Activated B cell treated with CpG ODN at 0.5 μM for 24 hours (primary cell): ENCODE data around the gene ABCB7. TPM values are rescaled to one million over a fixed set of nuclear protein-coding genes. Genes with fewer than 3 reads are reported as not detected.

Experiments used
- ATAC-seq: fragments of 200-7000 bp; cut with Tn5 transposase; one replicate; pipeline ENCODE4 v1.10.0; 2021; ENCODE audit warnings: low read depth, mild to moderate bottlenecking, moderate library complexity
- CTCF ChIA-PET: fragments of 350-600 bp; sonication (Branson Sonifier 250); formaldehyde crosslinking; loops from one replicate; lab custom pipeline; 2021; ENCODE audit warnings: antibody characterized with exemption; lab: Charles Lee
- POLR2A ChIA-PET: fragments of 350-600 bp; sonication (Branson Sonifier 250); formaldehyde crosslinking; loops from one replicate; lab custom pipeline; 2021; ENCODE audit warnings: antibody characterized with exemption; lab: Charles Lee
- DNase-seq: peaks from one replicate; pipeline ENCODE4 v3.0.0; 2022
- H3K27ac Mint-ChIP-seq: one replicate; pipeline ENCODE4 v1.8.0; 2020; ENCODE audit warnings: mixed read lengths
- H3K27me3 Mint-ChIP-seq: one replicate; pipeline ENCODE4 v1.8.0; 2021; ENCODE audit warnings: mixed read lengths
- H3K36me3 Mint-ChIP-seq: one replicate; pipeline ENCODE4 v1.8.0; 2021; ENCODE audit warnings: low read depth, mixed read lengths
- H3K4me1 Mint-ChIP-seq: one replicate; pipeline ENCODE4 v1.8.0; 2021; ENCODE audit warnings: mixed read lengths
- H3K4me3 Mint-ChIP-seq: one replicate; pipeline ENCODE4 v1.8.0; 2020; ENCODE audit warnings: mild to moderate bottlenecking, mixed read lengths
- H3K9me3 Mint-ChIP-seq: one replicate; pipeline ENCODE4 v1.8.0; 2020; ENCODE audit warnings: mixed read lengths
- intact Hi-C: fragments of 100-400 bp; cut with micrococcal nuclease; formaldehyde crosslinking; loops from one replicate; pipeline ENCODE4 v1.15.1; 2024
- total RNA-seq: library from RNA; stranded (reverse); gene quantifications from 2 replicates; pipeline ENCODE4 v1.2.3, GENCODE V29; 2022
- TF ChIP-seq, protein P1 (sequence below): fragments of 200-600 bp; IDR thresholded peaks from one replicate; pipeline ENCODE4 v1.8.0; 2022; ENCODE audit warnings: antibody characterized with exemption, mild to moderate bottlenecking

The ABCB7 gene
- total RNA-seq, 1 donor from 2014 or later, result 42.2 TPM

GRCh38 chrX:75114638-75115037 is 41.4 kb downstream of the ABCB7 start:
- Mint-ChIP-seq H3K4me1 (no peaks in the 10 kb centered on the region), H3K9me3 (no peaks in the 10 kb centered on the region), H3K27me3 (no peaks in the 10 kb centered on the region), H3K36me3 (peaks cover 23% of the 10 kb centered on the region), H3K27ac (no peak overlapping the region), H3K4me3 (no peak overlapping the region)
- TF ChIP-seq, protein P1, sequence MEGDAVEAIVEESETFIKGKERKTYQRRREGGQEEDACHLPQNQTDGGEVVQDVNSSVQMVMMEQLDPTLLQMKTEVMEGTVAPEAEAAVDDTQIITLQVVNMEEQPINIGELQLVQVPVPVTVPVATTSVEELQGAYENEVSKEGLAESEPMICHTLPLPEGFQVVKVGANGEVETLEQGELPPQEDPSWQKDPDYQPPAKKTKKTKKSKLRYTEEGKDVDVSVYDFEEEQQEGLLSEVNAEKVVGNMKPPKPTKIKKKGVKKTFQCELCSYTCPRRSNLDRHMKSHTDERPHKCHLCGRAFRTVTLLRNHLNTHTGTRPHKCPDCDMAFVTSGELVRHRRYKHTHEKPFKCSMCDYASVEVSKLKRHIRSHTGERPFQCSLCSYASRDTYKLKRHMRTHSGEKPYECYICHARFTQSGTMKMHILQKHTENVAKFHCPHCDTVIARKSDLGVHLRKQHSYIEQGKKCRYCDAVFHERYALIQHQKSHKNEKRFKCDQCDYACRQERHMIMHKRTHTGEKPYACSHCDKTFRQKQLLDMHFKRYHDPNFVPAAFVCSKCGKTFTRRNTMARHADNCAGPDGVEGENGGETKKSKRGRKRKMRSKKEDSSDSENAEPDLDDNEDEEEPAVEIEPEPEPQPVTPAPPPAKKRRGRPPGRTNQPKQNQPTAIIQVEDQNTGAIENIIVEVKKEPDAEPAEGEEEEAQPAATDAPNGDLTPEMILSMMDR, result no peak
- intact Hi-C loops, result no loop called here
- POLR2A ChIA-PET, result no interaction called here
- no peak for DNase-seq
- ATAC-seq, result no peak
- CTCF ChIA-PET, result no interaction called here

- intact Hi-C loops, result no loop called here
- no peak overlapping the region for H3K4me3 Mint-ChIP-seq
- no peak for ATAC-seq
- H3K4me1 Mint-ChIP-seq, result no peaks in the 10 kb centered on the region
- H3K9me3 Mint-ChIP-seq, result no peaks in the 10 kb centered on the region
- DNase-seq, result no peak
- H3K36me3 Mint-ChIP-seq, result peaks cover 23% of the 10 kb centered on the region
- TF ChIP-seq, protein P1, result no peak
- H3K27ac Mint-ChIP-seq, result no peak overlapping the region
- ChIA-PET POLR2A (no interaction called here), CTCF (no interaction called here)
- H3K27me3 Mint-ChIP-seq, result no peaks in the 10 kb centered on the region
These were observed 42.4 kb downstream of the ABCB7 start for GRCh38 chrX:75113664-75114063.

DNA sequence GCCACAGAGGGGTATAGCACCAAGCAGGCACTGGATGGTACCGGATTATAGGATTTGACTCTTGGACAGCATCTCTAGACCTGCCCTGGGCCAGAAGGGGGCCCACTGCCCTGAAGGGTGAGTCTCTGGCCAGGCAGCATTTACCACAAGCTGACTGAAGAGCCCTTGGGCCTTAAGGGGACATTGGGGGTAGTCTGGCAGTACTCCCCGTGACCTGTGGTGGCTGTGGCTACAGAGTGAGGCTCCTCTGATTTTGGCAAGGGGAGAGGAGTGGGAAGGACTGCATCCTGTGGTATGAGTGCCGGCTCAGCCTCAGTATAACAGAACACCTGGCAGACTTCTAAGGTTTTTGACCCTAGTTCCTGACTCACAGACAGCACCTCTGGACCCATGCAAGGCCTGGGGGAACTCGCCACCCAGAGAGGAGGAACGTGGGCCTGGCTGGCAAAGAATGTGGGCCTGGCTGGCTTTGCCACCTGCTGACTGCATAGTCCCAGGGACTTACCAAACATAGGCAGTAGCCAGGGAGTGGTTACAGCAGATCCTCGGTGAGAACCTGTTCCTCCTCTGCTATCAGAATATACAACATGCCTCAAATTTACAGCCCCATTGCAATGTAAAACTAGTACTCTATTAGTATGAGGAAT is 48.1 kb downstream of the ABCB7 start:
- Mint-ChIP-seq H3K36me3 (peaks cover 36% of the 10 kb centered on the region), H3K27ac (no peak overlapping the region), H3K27me3 (no peaks in the 10 kb centered on the region), H3K4me1 (peaks cover 8% of the 10 kb centered on the region), H3K9me3 (no peaks in the 10 kb centered on the region), H3K4me3 (no peak overlapping the region)
- POLR2A ChIA-PET, result no interaction called here
- TF ChIP-seq, protein P1, result no peak
- DNase-seq (no peak), ATAC-seq (no peak)
- CTCF ChIA-PET, result no interaction called here
- intact Hi-C loops, result no loop called here

GRCh38 chrX:75106772-75107171 is 49.3 kb downstream of the ABCB7 start:
- POLR2A ChIA-PET, result no interaction called here
- no peaks in the 10 kb centered on the region for H3K9me3 Mint-ChIP-seq
- no peak overlapping the region for H3K27ac Mint-ChIP-seq
- intact Hi-C loops, result no loop called here
- peaks cover 8% of the 10 kb centered on the region for H3K4me1 Mint-ChIP-seq
- DNase-seq (no peak), ATAC-seq (no peak)
- H3K4me3 Mint-ChIP-seq, result no peak overlapping the region
- CTCF ChIA-PET, result no interaction called here
- TF ChIP-seq, protein P1, result no peak
- peaks cover 39% of the 10 kb centered on the region for H3K36me3 Mint-ChIP-seq
- H3K27me3 Mint-ChIP-seq, result no peaks in the 10 kb centered on the region

GRCh38 chrX:75096331-75096730 is 59.8 kb downstream of the ABCB7 start:
- ChIA-PET POLR2A (no interaction called here), CTCF (no interaction called here)
- TF ChIP-seq, protein P1, result no peak
- Mint-ChIP-seq H3K27me3 (no peaks in the 10 kb centered on the region), H3K4me3 (no peak overlapping the region), H3K27ac (peak overlapping the region; percentile 5), H3K36me3 (peaks cover 29% of the 10 kb centered on the region), H3K4me1 (peaks cover 13% of the 10 kb centered on the region), H3K9me3 (no peaks in the 10 kb centered on the region)
- ATAC-seq, result no peak
- intact Hi-C loops, result no loop called here
- DNase-seq, result no peak
